Measurements from ENCODE around the gene CLBA1. TPM values are rescaled to one million over a fixed set of nuclear protein-coding genes. Genes with fewer than 3 reads are reported as not detected.

Gene CLBA1
- total RNA-seq, 6 experiments from 2014 or later = 1.5 to 3.3 (median 2.5) TPM

DNA sequence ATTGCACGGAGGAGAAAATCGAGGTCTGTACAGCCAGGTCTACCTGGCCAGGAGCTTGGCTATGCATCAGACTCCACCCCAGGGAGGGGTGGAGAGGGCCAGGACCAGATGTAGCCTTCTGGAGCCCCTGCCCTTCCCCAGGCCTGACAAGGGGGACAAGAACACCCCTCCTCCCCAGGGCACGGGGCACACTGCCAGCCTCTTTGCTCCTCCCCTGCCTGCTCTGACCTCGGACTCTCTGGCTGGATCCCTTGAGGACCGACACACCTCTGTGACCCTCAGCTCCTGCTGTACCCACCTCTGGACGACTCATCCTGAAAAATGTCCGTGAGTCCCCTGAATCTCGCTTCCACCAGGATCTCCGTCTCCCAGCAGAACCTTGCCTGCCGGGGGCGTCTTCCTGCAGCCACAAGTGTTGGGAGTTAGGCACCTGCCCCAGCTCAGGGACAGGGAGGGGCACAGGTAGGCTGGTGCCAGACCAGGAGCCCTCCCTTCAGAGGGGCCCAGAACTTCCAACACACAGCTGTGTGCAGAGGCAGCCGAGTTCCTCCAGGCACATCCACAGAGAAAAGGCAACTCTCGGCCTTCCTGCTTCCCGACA, 29.2 kb upstream of the CLBA1 start:
- Histone ChIP-seq H3K4me3 (no peak overlapping the region), H3K27me3 (peaks cover 0 to 8% of the 10 kb centered on the region in 2 donors), H3K9me3 (no peaks in the 10 kb centered on the region), H3K27ac (no peak overlapping the region), H3K4me1 (no peaks in the 10 kb centered on the region), H3K36me3 (no peaks in the 10 kb centered on the region)
- TF ChIP-seq CTCF (IDR thresholded peaks at IDR 0.05) = no peak
- no peak for TF ChIP-seq POLR2A (IDR thresholded peaks at IDR 0.05)
- no peak for DNase-seq
- intact Hi-C loops (cut with DNase I) = no loop called here
- no peak for ATAC-seq
- WGBS (ENCODE audit: insufficient coverage, low coverage, low lambda C conversion rate, missing lambda C conversion rate) = 75% methylated on average over 4 of the region's 14 CpGs

GRCh38 chr14:104957146-104958113, 28.2 kb upstream of the CLBA1 start:
- DNase-seq (peak in 1 of 3 donors; percentile 45), ATAC-seq (no peak)
- intact Hi-C loops (cut with DNase I) = no loop called here
- Histone ChIP-seq H3K36me3 (no peaks in the 10 kb centered on the region), H3K27me3 (peaks cover 0 to 8% of the 10 kb centered on the region in 2 donors), H3K9me3 (no peaks in the 10 kb centered on the region), H3K27ac (no peak overlapping the region), H3K4me3 (no peak overlapping the region), H3K4me1 (no peaks in the 10 kb centered on the region)
- WGBS (ENCODE audit: insufficient coverage, low coverage, low lambda C conversion rate, missing lambda C conversion rate) = 33% methylated on average over 12 of the region's 25 CpGs
- TF ChIP-seq CTCF (IDR thresholded peaks at IDR 0.05) = no peak
- no peak for TF ChIP-seq POLR2A (IDR thresholded peaks at IDR 0.05)

GRCh38 chr14:104964546-104964945, 21.0 kb upstream of the CLBA1 start:
- Histone ChIP-seq H3K27ac (no peak overlapping the region), H3K4me1 (peaks cover 0 to 8% (median 0%) of the 10 kb centered on the region in 4 donors), H3K27me3 (no peaks in the 10 kb centered on the region), H3K4me3 (no peak overlapping the region), H3K9me3 (no peaks in the 10 kb centered on the region), H3K36me3 (no peaks in the 10 kb centered on the region)
- intact Hi-C loops (cut with DNase I) = no loop called here
- no peak for ATAC-seq
- no peak for TF ChIP-seq CTCF (IDR thresholded peaks at IDR 0.05)
- no peak for TF ChIP-seq POLR2A (IDR thresholded peaks at IDR 0.05)
- WGBS (ENCODE audit: insufficient coverage, low coverage, low lambda C conversion rate, missing lambda C conversion rate) = 57% methylated on average over 7 of the region's 7 CpGs
- peak in 1 of 3 donors; percentile 5 for DNase-seq

- H3K27me3 ChIP-seq = no peaks in the 10 kb centered on the region
- intact Hi-C loops (cut with DNase I) = no loop called here
- H3K36me3 ChIP-seq = no peaks in the 10 kb centered on the region
- no peak overlapping the region for H3K27ac ChIP-seq
- 84% methylated on average over 4 of the region's 13 CpGs for WGBS (ENCODE audit: insufficient coverage, low coverage, low lambda C conversion rate, missing lambda C conversion rate)
- H3K4me1 ChIP-seq = peaks cover 0 to 8% (median 0%) of the 10 kb centered on the region in 4 donors
- DNase-seq (peak; percentile 19 to 48 (median 37)), ATAC-seq (no peak)
- no peaks in the 10 kb centered on the region for H3K9me3 ChIP-seq
- no peak for TF ChIP-seq CTCF (IDR thresholded peaks at IDR 0.05)
- no peak for TF ChIP-seq POLR2A (IDR thresholded peaks at IDR 0.05)
- no peak overlapping the region for H3K4me3 ChIP-seq
These were observed 19.9 kb upstream of the CLBA1 start for GRCh38 chr14:104965561-104966231.
